ENCODE measurements around the gene PAPPA2.

GRCh38 chr1:176609556-176610408, 146.8 kb downstream of the PAPPA2 start:
- TF ChIP-seq EP300 (IDR thresholded peaks at IDR 0.05) (no peak), POLR2AphosphoS5 (IDR thresholded peaks at IDR 0.05) (no peak)

All from esophagus muscularis mucosa (tissue), 3 donors.